GM18520 (cell line): ENCODE results near the gene MESP2.

ENCODE experiments used
- ATAC-seq: cut with Tn5 transposase; IDR thresholded peaks from one replicate; pipeline ENCODE4 v1.9.1; 2021; ENCODE audit not compliant: unreplicated experiment

Gene MESP2

GRCh38 chr15:89812847-89813320, 36.8 kb downstream of the MESP2 start:
- no peak for ATAC-seq

- ATAC-seq, result no peak
Observed at GRCh38 chr15:89813381-89814111, 37.4 kb downstream of the MESP2 start.

- ATAC-seq, result no peak
Observed at GRCh38 chr15:89814112-89814742, 38.1 kb downstream of the MESP2 start.

- no peak for ATAC-seq
Observed at GRCh38 chr15:89815769-89816168, 39.6 kb downstream of the MESP2 start.

- no peak for ATAC-seq
Observed at GRCh38 chr15:89817701-89818280, 41.7 kb downstream of the MESP2 start.

GRCh38 chr15:89818287-89818686, 42.2 kb downstream of the MESP2 start:
- ATAC-seq, result no peak

- no peak for ATAC-seq
Observed at GRCh38 chr15:89820666-89821611, 44.8 kb downstream of the MESP2 start.

GRCh38 chr15:89822026-89822425, 45.9 kb downstream of the MESP2 start:
- no peak for ATAC-seq

GRCh38 chr15:89822611-89822950, 46.4 kb downstream of the MESP2 start:
- no peak for ATAC-seq

- ATAC-seq, result no peak
Observed at GRCh38 chr15:89822951-89823711, 47.0 kb downstream of the MESP2 start.

- no peak for ATAC-seq
Observed at GRCh38 chr15:89823836-89824606, 47.9 kb downstream of the MESP2 start.

GRCh38 chr15:89824607-89824867, 48.4 kb downstream of the MESP2 start:
- ATAC-seq, result no peak

- no peak for ATAC-seq
Observed at GRCh38 chr15:89825271-89825940, 49.3 kb downstream of the MESP2 start.

GRCh38 chr15:89826671-89827655, 50.8 kb downstream of the MESP2 start:
- no peak for ATAC-seq

GRCh38 chr15:89827829-89828228, 51.7 kb downstream of the MESP2 start:
- no peak for ATAC-seq
